ENCODE measurements around the gene ZSWIM6. TPM values are rescaled to one million over a fixed set of nuclear protein-coding genes. Genes with fewer than 3 reads are reported as not detected.
A peak's percentile ranks its signal among the peaks of the same experiment; 100 is the strongest.

The ZSWIM6 gene
- total and polyA plus RNA-seq, 2 of the 4 experiments (the other 2 are of a cell fraction): 10.8 to 14.1 TPM

DNA sequence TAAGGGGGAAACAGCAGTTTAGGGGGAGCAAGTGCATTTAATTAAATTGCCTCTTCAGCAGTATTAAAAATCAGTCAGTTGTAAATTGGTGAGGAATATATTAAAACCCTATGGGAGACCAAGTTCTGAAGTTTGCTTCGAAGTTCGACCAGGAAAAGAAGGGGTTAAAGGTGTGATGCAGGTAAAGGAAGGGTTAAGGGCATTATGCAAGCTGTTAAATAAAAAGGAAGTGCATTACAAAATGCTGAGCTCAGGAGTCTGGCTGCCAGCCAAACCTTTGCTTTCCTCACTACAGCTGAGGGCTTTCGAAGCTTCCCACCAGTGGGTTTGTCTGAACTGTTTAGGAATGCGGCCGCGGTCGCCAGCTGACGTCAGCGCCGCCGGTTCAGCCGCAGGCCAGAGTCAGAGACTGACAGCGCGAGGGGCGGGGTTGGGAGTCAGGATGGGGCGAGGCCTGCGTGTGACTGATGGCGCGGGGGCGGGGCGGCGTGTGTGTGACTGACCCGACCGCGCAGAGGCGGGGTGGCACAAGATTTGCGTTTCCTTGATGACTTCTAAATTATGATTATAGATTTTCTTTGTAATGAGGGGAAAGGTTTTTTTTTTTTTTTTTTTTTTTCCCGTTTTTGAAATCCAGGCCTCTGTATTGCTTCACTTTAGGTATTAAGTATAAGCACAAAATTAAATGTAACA lies 76.6 kb downstream of the ZSWIM6 start:
- H2AK9ac ChIP-seq (replicated peaks; ENCODE audit: low read depth, low read length, poor library complexity): no peak overlapping the region
- dilution Hi-C loops (cut with HindIII; ENCODE audit: low sequenced_read_pairs, unreplicated experiment): no loop called here
- no peak overlapping the region for H3K23ac ChIP-seq (ENCODE audit: low read depth, low read length)
- peak overlapping the region in 1 of 2 experiments; percentile 67; a peak in 1 of 4 replicates for H4K8ac ChIP-seq (ENCODE audit: low read depth in 2 of 2, low read length in 2 of 2)
- 0% methylated on average over 10 of the region's 28 CpGs; no CpG with 5 or more reads in 1 of the 2 experiments for WGBS, 2 experiments (ENCODE audit: extremely low coverage in 2 of 2, insufficient read length in 1 of 2)
- H3K9me1 ChIP-seq (ENCODE audit: insufficient read depth, low read length): peaks cover 7% of the 10 kb centered on the region
- DNase-seq: peak; percentile 99
- H4K5ac ChIP-seq (ENCODE audit: low read depth, low read length): no peak overlapping the region
- no peaks in the 10 kb centered on the region for H3K36me3 ChIP-seq (ENCODE audit: control insufficient read depth, insufficient read depth, low read length)
- H3K4ac ChIP-seq (ENCODE audit: low read depth, low read length): peak overlapping the region; percentile 44; the same call in 1 of the 2 replicates
- H2BK5ac ChIP-seq (ENCODE audit: low read depth, low read length, poor library complexity, severe bottlenecking): peak overlapping the region; percentile 97
- no peak overlapping the region for H3K4me3 ChIP-seq (ENCODE audit: insufficient read depth, low read depth, low read length)
- peaks cover 20% of the 10 kb centered on the region for H3K4me1 ChIP-seq (ENCODE audit: control insufficient read depth, insufficient read depth, low read length)
- in situ Hi-C loops (cut with MboI; ENCODE audit: low sequenced_read_pairs): no loop called here
- H2AK5ac ChIP-seq (ENCODE audit: low read depth, low read length): no peak overlapping the region
- H2BK20ac ChIP-seq (ENCODE audit: low read depth, low read length): peak overlapping the region; percentile 85; the same call in 1 of the 2 replicates
- intact Hi-C loops (cut with micrococcal nuclease): loop anchor here (2.0 to 10.0 kb wide), 5 partner anchors 42 to 249 kb away; partner anchors contain the start of genes SMIM15 and ZSWIM6
- POLR2A ChIA-PET (ENCODE audit: unreplicated experiment): interaction anchor here (0.6 kb wide), 2 partner anchors 50 to 56 kb away, joined by 3 read pairs; no protein-coding TSS in a partner anchor
- peaks cover 53% of the 10 kb centered on the region for H4K20me1 ChIP-seq (ENCODE audit: insufficient read depth, low read length)
- no peak overlapping the region for H3K9ac ChIP-seq (ENCODE audit: low read depth, low read length)
- peak overlapping the region; percentile 38; the same call in 1 of the 2 replicates for H3K27ac ChIP-seq (ENCODE audit: insufficient read depth, low read length)
- peaks cover 15 to 60% of the 10 kb centered on the region in 2 experiments; a peak in 3 of 4 replicates for H3K79me1 ChIP-seq (ENCODE audit: low read depth in 1 of 2, low read length in 2 of 2)
- H3K18ac ChIP-seq (ENCODE audit: low read depth, low read length): no peak overlapping the region
- ATAC-seq (ENCODE audit: low read depth): peak; percentile 97
- no peaks in the 10 kb centered on the region for H3K9me3 ChIP-seq (ENCODE audit: control insufficient read depth, insufficient read depth, low read length)
- peak overlapping the region; percentile 52; the same call in 1 of the 2 replicates for H3K56ac ChIP-seq (ENCODE audit: extremely low read depth, insufficient read depth, low read length)
- no TSS peak for BruUV-seq (replicated peaks)
- H3K4me2 ChIP-seq (ENCODE audit: low read depth, low read length): peak overlapping the region; percentile 98
- CTCF ChIA-PET: interaction anchor here (0.7 kb wide), 1 partner anchor 11 kb away, joined by 3 read pairs; no protein-coding TSS in a partner anchor
- no peaks in the 10 kb centered on the region for H3K27me3 ChIP-seq (ENCODE audit: control insufficient read depth, insufficient read depth, low read length)
- H2BK15ac ChIP-seq (ENCODE audit: low read depth, low read length): no peak overlapping the region
- peak overlapping the region; percentile 75 for H2BK120ac ChIP-seq (ENCODE audit: low read depth, low read length)
- no peak overlapping the region for H3K14ac ChIP-seq (replicated peaks; ENCODE audit: low read depth, low read length)
- H4K91ac ChIP-seq (ENCODE audit: insufficient read depth, low read depth, low read length): peak overlapping the region; percentile 55; the same call in 1 of the 2 replicates
- H2AFZ ChIP-seq (replicated peaks; ENCODE audit: low read length, poor library complexity): no peak overlapping the region
- peak; percentile 96 for TF ChIP-seq MAFK (IDR thresholded peaks at IDR 0.05; ENCODE audit: low read depth, low read length)
- TF ChIP-seq CHD1 (IDR thresholded peaks at IDR 0.05; ENCODE audit: low read depth, low read length): no peak
- no peak for TF ChIP-seq POLR2A (IDR thresholded peaks at IDR 0.05; ENCODE audit: low read depth, low read length)
- TF ChIP-seq MXI1 (IDR thresholded peaks at IDR 0.05; ENCODE audit: borderline replicate concordance, low read depth, low read length): no peak
- TF ChIP-seq CEBPB (IDR thresholded peaks at IDR 0.05; ENCODE audit: low read depth, low read length): peak; percentile 94
- TF ChIP-seq RFX5 (IDR thresholded peaks at IDR 0.05; ENCODE audit: low read depth, low read length): no peak
- TF ChIP-seq NFE2L2 (IDR thresholded peaks at IDR 0.05; ENCODE audit: low read depth, low read length): peak; percentile 75
- peak; percentile 97 for TF ChIP-seq MAZ (IDR thresholded peaks at IDR 0.05; ENCODE audit: borderline replicate concordance, low read depth, low read length)
- 0 out of 2 replicates have a peak, but pooled peaks have one; percentile 29 for TF ChIP-seq FOS (IDR thresholded peaks at IDR 0.05; ENCODE audit: low read depth, low read length)
- TF ChIP-seq RAD21 (IDR thresholded peaks at IDR 0.05; ENCODE audit: low read length): no peak
- TF ChIP-seq, protein P1, sequence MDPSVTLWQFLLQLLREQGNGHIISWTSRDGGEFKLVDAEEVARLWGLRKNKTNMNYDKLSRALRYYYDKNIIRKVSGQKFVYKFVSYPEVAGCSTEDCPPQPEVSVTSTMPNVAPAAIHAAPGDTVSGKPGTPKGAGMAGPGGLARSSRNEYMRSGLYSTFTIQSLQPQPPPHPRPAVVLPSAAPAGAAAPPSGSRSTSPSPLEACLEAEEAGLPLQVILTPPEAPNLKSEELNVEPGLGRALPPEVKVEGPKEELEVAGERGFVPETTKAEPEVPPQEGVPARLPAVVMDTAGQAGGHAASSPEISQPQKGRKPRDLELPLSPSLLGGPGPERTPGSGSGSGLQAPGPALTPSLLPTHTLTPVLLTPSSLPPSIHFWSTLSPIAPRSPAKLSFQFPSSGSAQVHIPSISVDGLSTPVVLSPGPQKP (IDR thresholded peaks at IDR 0.05; ENCODE audit: borderline replicate concordance, low read depth, low read length): no peak
- TF ChIP-seq, protein P2, sequence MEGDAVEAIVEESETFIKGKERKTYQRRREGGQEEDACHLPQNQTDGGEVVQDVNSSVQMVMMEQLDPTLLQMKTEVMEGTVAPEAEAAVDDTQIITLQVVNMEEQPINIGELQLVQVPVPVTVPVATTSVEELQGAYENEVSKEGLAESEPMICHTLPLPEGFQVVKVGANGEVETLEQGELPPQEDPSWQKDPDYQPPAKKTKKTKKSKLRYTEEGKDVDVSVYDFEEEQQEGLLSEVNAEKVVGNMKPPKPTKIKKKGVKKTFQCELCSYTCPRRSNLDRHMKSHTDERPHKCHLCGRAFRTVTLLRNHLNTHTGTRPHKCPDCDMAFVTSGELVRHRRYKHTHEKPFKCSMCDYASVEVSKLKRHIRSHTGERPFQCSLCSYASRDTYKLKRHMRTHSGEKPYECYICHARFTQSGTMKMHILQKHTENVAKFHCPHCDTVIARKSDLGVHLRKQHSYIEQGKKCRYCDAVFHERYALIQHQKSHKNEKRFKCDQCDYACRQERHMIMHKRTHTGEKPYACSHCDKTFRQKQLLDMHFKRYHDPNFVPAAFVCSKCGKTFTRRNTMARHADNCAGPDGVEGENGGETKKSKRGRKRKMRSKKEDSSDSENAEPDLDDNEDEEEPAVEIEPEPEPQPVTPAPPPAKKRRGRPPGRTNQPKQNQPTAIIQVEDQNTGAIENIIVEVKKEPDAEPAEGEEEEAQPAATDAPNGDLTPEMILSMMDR (conservative IDR thresholded peaks at IDR 0.05; ENCODE audit: low read depth, low read length): no peak
- TF ChIP-seq RCOR1 (IDR thresholded peaks at IDR 0.05; ENCODE audit: insufficient replicate concordance, low read length): no peak
- no peak for TF ChIP-seq SMC3 (IDR thresholded peaks at IDR 0.05; ENCODE audit: low read depth, low read length)
